ENCODE measurements around the gene OXGR1.
"Not testable (repeated sequence)": the region's sequence is repeated elsewhere in the genome, so short reads cannot be mapped to it uniquely, and the experiment has no call there.

OXGR1 gene

GRCh38 chr13:97004886-97005285 lies 10.6 kb upstream of the OXGR1 start:
- DNase-seq = no peak

GRCh38 chr13:97004096-97004876 lies 10.0 kb upstream of the OXGR1 start:
- DNase-seq = no peak

- DNase-seq = no peak
These were observed 8.8 kb upstream of the OXGR1 start for GRCh38 chr13:97003071-97003470.

DNA sequence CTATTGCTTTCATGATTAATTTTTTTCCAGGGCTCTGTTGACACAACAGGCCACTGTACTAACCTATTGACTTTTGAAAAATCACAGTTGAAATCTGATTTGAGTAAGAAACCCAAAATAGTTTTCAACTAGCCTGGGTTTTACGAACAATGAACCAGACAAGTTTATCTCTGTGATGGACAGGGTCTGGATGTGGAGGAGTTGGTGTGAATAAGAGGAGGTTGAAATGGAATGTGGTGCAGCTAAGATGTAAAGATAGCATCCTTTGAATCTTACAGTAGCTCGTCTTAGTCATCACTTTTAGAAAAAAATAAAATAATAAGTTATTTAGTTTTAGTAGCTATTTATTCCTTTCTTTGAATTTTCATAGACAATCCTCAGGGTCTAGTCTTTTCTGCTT lies 8.3 kb upstream of the OXGR1 start:
- no peak for DNase-seq

DNA sequence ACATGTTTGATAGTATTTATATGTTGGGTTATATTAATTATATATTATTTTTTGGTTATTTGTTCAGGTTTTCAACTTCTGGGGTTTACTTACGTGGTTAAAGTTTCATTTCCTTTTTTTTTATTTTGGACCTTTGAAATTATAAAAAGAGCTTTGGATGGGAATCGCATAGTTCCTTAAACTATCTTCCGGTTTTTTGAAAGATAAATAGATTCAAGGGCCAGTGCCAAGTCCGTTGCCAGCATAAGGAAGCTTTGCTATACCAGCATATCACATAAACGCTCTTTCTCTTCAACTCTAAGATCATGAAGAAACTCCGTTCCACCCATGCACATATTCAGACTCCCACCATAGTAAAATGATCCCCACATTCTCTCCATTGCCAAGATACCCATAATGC lies 7.4 kb upstream of the OXGR1 start:
- DNase-seq = no peak

DNA sequence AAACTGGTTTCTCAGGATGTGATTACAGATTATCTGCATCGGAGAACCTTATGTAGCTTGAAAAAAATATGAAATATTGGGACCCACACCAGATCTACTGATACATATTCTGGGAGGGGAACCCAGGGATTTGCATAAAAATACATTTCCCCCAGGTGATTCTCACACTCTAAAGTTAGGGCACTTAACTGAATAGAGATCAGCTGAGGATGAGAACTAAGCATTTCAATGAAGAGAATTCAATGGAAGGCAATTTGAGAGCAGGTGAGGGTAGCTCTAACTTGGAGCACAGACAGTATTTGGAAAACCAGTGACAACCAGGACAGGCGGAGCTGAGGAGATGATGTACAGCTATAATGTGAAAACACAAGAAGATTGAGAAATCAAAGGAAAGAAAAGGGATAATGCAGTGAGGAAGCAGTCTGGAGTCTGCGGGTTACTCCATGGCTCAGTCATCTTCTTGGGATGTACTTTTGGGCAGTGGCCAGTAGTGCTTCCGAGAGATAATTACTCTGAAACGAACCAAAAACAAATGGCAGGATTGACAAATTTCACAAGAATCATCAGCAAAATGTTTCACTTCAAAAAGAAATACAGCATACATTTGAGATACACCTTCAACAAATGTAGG lies 6.1 kb upstream of the OXGR1 start:
- DNase-seq = no peak

DNA sequence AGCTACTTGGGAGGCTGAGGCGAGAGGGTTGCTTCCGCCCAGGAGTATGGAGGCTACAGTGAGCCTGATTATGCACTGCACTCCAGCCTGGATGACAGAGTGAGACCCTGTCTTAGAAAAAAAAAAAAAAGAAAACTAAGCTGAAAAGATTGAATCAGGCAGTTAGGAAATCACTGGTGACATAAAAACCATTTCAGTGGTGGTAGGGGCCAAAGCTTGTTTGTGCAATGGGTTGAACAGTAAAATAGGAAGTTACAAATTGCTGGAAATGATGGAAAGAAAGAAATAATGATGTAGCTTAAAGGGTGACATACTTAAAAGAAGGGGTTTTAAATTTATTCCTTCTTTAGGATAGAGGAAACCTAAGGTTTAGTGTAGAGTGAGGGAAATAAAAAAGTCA lies 4.8 kb upstream of the OXGR1 start:
- DNase-seq = no peak

GRCh38 chr13:96998051-96998450 lies 3.8 kb upstream of the OXGR1 start:
- DNase-seq = no peak

DNA sequence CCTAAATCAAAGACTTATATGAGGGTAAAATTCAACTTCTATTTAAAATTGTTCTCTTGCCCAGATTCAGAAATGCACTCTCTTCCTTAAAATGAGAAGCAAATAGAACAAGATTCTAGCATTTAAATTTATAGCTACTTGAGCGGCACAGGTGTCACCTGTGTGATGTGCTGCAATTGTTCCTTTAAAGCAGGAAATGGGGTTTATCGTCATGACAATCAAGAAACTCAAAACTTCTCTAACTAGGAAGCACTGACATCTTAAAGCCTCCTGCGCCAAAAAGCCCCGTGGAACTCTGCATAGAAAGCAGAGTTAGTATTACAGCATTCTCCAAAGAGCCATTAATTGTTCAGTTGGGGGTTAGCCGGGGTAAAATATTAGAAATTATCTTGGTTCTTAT lies 2.6 kb upstream of the OXGR1 start:
- DNase-seq = no peak

DNA sequence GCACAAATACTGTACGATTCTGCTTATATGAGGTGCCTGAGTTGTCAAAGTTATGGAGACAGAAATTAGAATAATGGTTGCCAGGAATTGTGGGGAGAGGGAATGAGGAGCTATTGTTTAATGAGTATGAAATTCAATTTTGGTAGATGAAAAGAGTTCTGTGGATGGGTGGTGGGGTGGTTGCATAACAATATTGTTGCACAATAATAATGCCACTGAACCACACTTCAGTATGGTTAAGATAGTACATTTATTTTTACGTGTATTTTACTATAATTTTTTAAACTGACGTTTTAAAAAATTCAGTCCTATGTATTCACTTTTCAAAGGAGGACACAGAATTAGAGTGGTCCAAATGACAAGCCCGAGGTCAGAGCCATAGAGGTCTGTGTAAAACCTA lies 1.8 kb upstream of the OXGR1 start:
- DNase-seq = no peak

GRCh38 chr13:96994858-96995243 lies 575 bp upstream of the OXGR1 start:
- DNase-seq = no peak

GRCh38 chr13:96993634-96994016 lies 651 bp downstream of the OXGR1 start:
- DNase-seq = no peak

- no peak for DNase-seq
These were observed 1.6 kb downstream of the OXGR1 start for GRCh38 chr13:96992633-96993032.

DNA sequence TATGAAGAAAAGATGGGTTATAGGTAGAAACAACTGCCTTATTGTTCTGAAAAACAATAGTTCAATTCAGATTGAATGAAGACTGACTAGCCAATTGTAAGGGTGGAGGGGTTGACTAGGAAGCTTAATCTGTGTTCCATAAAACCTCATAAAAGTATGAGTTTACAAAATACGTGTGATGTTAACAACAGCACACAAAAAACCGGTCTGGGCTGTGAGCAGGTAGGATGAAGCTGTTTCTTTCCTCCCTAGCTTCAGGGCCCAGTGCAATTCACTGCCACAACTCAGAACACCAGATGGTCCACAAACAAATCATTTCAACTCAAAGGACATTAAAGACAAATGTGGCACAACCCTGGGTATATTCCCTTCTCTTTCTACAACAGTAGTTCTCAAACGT lies 3.2 kb downstream of the OXGR1 start:
- no peak for DNase-seq

GRCh38 chr13:96988441-96988840 lies 5.8 kb downstream of the OXGR1 start:
- DNase-seq = no peak

GRCh38 chr13:96984051-96984508 lies 10.2 kb downstream of the OXGR1 start:
- no peak for DNase-seq

GRCh38 chr13:96982672-96983071 lies 11.6 kb downstream of the OXGR1 start:
- no peak for DNase-seq

DNA sequence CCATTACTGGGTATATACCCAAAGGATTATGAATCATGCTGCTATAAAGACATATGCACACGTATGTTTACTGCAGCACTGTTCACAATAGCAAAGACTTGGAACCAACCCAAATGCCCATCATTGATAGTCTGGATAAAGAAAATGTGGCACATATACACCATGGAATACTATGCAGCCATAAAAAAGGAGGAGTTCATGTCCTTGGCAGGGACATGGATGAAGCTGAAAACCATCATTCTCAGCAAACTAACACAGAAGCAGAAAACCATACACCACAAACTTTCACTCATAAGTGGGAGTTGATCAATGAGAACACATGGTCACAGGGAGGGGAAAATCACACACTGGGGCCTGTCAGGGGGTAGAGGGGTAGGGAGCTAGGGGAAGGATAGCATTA lies 14.4 kb downstream of the OXGR1 start:
- DNase-seq = not testable (repeated sequence)

DNA sequence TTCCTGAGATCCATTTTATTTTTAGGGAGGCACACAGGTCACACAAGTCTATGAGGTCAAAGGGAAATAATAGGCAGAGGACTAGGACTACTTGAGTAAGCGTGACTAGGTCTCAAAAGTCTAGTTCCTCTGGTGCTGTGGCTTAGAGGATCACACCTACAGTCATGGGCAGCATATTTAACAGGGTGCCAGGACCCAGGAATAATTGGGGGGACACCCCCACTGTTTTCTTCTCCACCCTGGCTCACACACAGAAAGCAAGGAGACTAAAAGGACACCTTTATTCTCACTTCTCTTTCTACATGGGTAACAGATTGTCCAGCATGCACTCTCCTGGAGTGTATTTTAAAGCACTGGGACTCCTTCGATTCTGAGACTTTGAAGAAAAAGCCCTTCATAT lies 26.2 kb downstream of the OXGR1 start:
- DNase-seq = no peak

- no peak for DNase-seq
These were observed 27.0 kb downstream of the OXGR1 start for GRCh38 chr13:96967248-96967745.

GRCh38 chr13:96966415-96967102 lies 27.7 kb downstream of the OXGR1 start:
- DNase-seq = no peak

GRCh38 chr13:96963786-96964475 lies 30.3 kb downstream of the OXGR1 start:
- DNase-seq = no peak

GRCh38 chr13:96960379-96960778 lies 33.9 kb downstream of the OXGR1 start:
- DNase-seq = no peak
